ENCODE results near the gene TUBGCP2.

Gene TUBGCP2

DNA sequence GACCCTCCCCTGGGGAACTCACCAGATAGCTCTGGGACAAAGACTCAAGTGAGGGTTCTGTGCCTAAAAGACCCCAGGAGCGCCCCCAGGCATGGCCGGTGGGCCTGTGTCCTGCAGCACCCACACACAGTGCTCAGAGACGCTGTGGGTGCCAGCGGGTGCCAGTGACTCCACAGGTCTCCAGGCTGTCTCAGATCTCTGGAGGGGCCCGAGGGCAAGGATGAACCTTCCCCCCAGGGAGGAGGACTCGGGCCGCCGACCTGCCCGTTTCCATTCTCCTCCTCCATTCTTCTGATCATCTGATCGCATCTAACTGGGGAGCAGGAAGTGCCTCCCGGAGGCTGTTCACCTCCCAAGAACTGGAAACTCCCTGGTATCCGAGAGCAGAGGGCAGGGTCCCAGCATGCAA is 33.0 kb downstream of the TUBGCP2 start:
- DNase-seq (ENCODE audit: low read depth in 2 of 2), result no peak
- H3K4me3 ChIP-seq (replicated peaks in 1 of 2; ENCODE audit: low read depth in 2 of 2, low read length in 2 of 2), result no peak overlapping the region
- TF ChIP-seq CTCF (IDR thresholded peaks at IDR 0.05; ENCODE audit: low read depth, low read length), result no peak

- no peak overlapping the region for H3K4me3 ChIP-seq (replicated peaks in 1 of 2; ENCODE audit: low read depth in 2 of 2, low read length in 2 of 2)
- TF ChIP-seq CTCF (IDR thresholded peaks at IDR 0.05; ENCODE audit: low read depth, low read length), result no peak
- no peak for DNase-seq (ENCODE audit: low read depth in 2 of 2)
Observed at GRCh38 chr10:133274751-133275683, 33.7 kb downstream of the TUBGCP2 start.

GRCh38 chr10:133273534-133274143 is 35.0 kb downstream of the TUBGCP2 start:
- DNase-seq (ENCODE audit: low read depth in 2 of 2), result no peak

DNA sequence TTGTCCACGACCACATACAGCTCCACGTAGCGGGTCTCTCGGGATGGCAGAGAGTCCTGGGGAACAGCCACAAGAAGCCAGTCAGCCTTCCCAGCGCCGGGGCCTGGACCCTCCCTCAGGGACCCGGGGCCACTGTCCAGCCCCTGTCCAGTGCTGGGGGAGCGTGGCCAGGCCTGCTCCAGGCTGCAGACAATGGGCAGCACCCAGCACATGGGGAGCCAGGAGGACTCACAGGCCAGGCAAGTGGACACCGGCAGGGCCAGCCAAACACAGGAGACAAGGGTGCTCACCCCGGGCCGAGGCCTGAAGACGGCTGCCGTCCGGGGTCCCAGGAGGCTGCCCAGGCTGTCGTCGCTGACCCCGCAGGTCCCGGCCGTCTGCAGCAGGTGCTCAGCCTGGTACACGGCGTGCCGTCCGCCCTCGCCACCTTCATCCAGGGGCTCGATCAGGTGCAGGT is 35.7 kb downstream of the TUBGCP2 start:
- no peak overlapping the region for H3K4me3 ChIP-seq (replicated peaks in 1 of 2; ENCODE audit: low read depth in 2 of 2, low read length in 2 of 2)
- no peak for DNase-seq (ENCODE audit: low read depth in 2 of 2)
- no peak for TF ChIP-seq CTCF (IDR thresholded peaks at IDR 0.05; ENCODE audit: low read depth, low read length)

More at GRCh38 chr10:133273534-133274143, 35.0 kb downstream of the TUBGCP2 start:
- no peak overlapping the region for H3K4me3 ChIP-seq (replicated peaks in 1 of 2; ENCODE audit: low read depth in 2 of 2, low read length in 2 of 2)
- no peak for TF ChIP-seq CTCF (IDR thresholded peaks at IDR 0.05; ENCODE audit: low read depth, low read length)

DNA sequence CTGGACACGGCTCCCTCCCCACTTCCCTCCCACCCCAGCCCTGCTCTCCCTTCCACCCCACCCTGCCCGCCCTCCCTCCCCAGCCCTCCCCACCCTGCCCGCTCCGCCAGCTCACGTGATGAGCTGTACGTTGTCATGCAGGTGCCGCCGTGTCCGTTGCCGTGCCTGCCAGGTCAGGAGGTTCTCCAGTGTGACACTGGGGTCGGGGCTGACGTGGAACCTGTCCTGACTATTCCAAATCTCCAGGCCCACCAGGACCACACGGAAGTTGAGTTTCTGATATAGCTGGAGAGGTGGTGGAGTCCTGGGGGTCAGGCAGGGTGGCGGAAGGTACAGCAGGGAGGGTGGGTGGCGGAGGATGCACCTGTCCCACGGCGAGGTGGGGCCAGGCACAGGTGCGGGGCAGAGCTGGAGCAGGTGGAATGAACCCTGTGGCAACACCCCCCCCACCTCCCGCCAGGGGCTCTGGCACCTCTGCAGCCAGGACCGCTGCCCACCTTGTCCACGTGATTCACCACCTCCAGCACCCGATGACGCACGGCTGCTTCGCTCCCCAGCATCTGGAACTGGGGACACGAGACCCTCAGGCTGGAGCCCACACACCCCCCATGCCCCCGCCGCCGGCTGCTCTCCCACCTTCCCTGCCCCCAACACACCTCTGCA is 36.2 kb downstream of the TUBGCP2 start:
- DNase-seq (ENCODE audit: low read depth in 2 of 2), result no peak
- H3K4me3 ChIP-seq (replicated peaks in 1 of 2; ENCODE audit: low read depth in 2 of 2, low read length in 2 of 2), result no peak overlapping the region
- no peak for TF ChIP-seq CTCF (IDR thresholded peaks at IDR 0.05; ENCODE audit: low read depth, low read length)

GRCh38 chr10:133271521-133272300 is 37.0 kb downstream of the TUBGCP2 start:
- no peak for TF ChIP-seq CTCF (IDR thresholded peaks at IDR 0.05; ENCODE audit: low read depth, low read length)
- no peak for DNase-seq (ENCODE audit: low read depth in 2 of 2)
- no peak overlapping the region for H3K4me3 ChIP-seq (replicated peaks in 1 of 2; ENCODE audit: low read depth in 2 of 2, low read length in 2 of 2)
